Endothelial cell of umbilical vein (primary cell): ENCODE data around the gene GNB2. TPM values are rescaled to one million over a fixed set of nuclear protein-coding genes. Genes with fewer than 3 reads are reported as not detected.

ENCODE experiments used
- BruUV-seq: library from RNA; stranded (reverse); fragments of 400-500 nt; replicated peaks from 2 replicates; lab custom pipeline; 2021; lab: Mats Ljungman, UMichigan
- CTCF ChIA-PET: fragments of 300-600, 350-600 bp; sonication (Branson Sonifier 250); formaldehyde crosslinking; loops from one replicate; lab custom pipeline; 2021; ENCODE audit warnings: antibody characterized with exemption, inconsistent platforms; lab: Charles Lee
- POLR2A ChIA-PET: fragments of 300-600, 350-600 bp; sonication (Branson Sonifier 250); formaldehyde crosslinking; loops from one replicate; lab custom pipeline; 2021; ENCODE audit warnings: antibody characterized with exemption, inconsistent platforms; lab: Charles Lee
- DNase-seq: peaks from one replicate; pipeline ENCODE4 v3.0.0-alpha.2; 2011; ENCODE audit warnings: low read depth, low spot score
- FAIRE-seq: peaks from 2 replicates; lab custom pipeline; 2011; peaks lifted over from hg19 to GRCh38; lab: Jason Lieb, UNC
- H2AFZ ChIP-seq: 2 replicates; pipeline ENCODE4 v1.6.0; 2012; ENCODE audit warnings: low read depth, low read length, control low read depth, inconsistent platforms
- H3K27ac ChIP-seq: 2 replicates; pipeline ENCODE4 v1.5.1; 2011; ENCODE audit warnings: low read depth, mild to moderate bottlenecking, control low read depth, low read length, moderate library complexity; ENCODE audit not compliant: insufficient read depth
- H3K27me3 ChIP-seq, 2 experiments: 2 replicates each; pipeline versions ENCODE4 v1.6.0 to v1.6.1; 2011; ENCODE audit warnings: low read length in 2 of 2, mixed read lengths in 1 of 2; ENCODE audit not compliant: control insufficient read depth in 2 of 2, insufficient read depth in 2 of 2
- H3K36me3 ChIP-seq, 2 experiments: 2 replicates in 1 of 2; 3 replicates in 1 of 2; pipeline ENCODE4 v1.5.1; 2011; ENCODE audit warnings: low read length in 2 of 2, mild to moderate bottlenecking in 1 of 2, moderate library complexity in 1 of 2; ENCODE audit not compliant: control insufficient read depth in 2 of 2, insufficient read depth in 2 of 2; ENCODE audit errors: extremely low read depth in 1 of 2
- H3K4me1 ChIP-seq: 3 replicates; pipeline ENCODE4 v1.5.1; 2011; ENCODE audit warnings: mild to moderate bottlenecking, low read length; ENCODE audit not compliant: control insufficient read depth, insufficient read depth; ENCODE audit errors: extremely low read depth
- H3K4me2 ChIP-seq: 2 replicates; pipeline ENCODE4 v1.6.1; 2011; ENCODE audit warnings: low read length, control low read depth, mixed read lengths; ENCODE audit not compliant: insufficient read depth
- H3K4me3 ChIP-seq, 3 experiments: fragments of 200-600 bp in 1 of 3; sonication (generic), shearing (Covaris generic) in 1 of 3; replicated peaks in 1 of 3; 2 replicates each; pipeline ENCODE4 v1.5.1; 2011 to 2016; ENCODE audit warnings: control low read depth in 3 of 3, low read length in 3 of 3, mild to moderate bottlenecking in 2 of 3, inconsistent platforms in 1 of 3, low read depth in 1 of 3, moderate library complexity in 1 of 3; ENCODE audit not compliant: insufficient read depth in 1 of 3
- H3K79me2 ChIP-seq: 2 replicates; pipeline ENCODE4 v1.6.0; 2012; ENCODE audit warnings: low read length, inconsistent platforms; ENCODE audit not compliant: control insufficient read depth, insufficient read depth
- H3K9ac ChIP-seq: replicated peaks from 2 replicates; pipeline ENCODE3; 2011; ENCODE audit warnings: low read length, control low read depth; ENCODE audit not compliant: insufficient read depth; ENCODE audit errors: extremely low read depth
- H3K9me1 ChIP-seq: replicated peaks from 3 replicates; pipeline ENCODE4 v1.6.0; 2011; ENCODE audit warnings: mild to moderate bottlenecking, low read length; ENCODE audit not compliant: control insufficient read depth, insufficient read depth; ENCODE audit errors: extremely low read depth
- H3K9me3 ChIP-seq: replicated peaks from 2 replicates; pipeline ENCODE4 v1.5.1; 2012; ENCODE audit warnings: low read length, inconsistent platforms; ENCODE audit not compliant: control insufficient read depth, insufficient read depth
- H4K20me1 ChIP-seq: replicated peaks from 2 replicates; pipeline ENCODE3; 2011; ENCODE audit warnings: mild to moderate bottlenecking, low read length; ENCODE audit not compliant: control insufficient read depth, insufficient read depth; ENCODE audit errors: extremely low read depth
- CTCF ChIP-seq, 2 donors: IDR thresholded peaks; 1 replicate in 1 of 2; 2 replicates in 1 of 2; pipeline ENCODE4 v1.5.1; 2011; ENCODE audit warnings: low read length in 2 of 2, mild to moderate bottlenecking in 2 of 2, moderate library complexity in 2 of 2, control low read depth in 1 of 2, inconsistent platforms in 1 of 2, low read depth in 1 of 2; ENCODE audit not compliant: insufficient read depth in 1 of 2; ENCODE audit errors: extremely low read depth in 1 of 2
- EZH2 ChIP-seq: IDR thresholded peaks from 2 replicates; pipeline ENCODE4 v1.6.1; 2012; ENCODE audit warnings: borderline replicate concordance, low read depth, mild to moderate bottlenecking, moderate library complexity, low read length, inconsistent platforms; ENCODE audit not compliant: severe bottlenecking
- FOS ChIP-seq: IDR thresholded peaks from 2 replicates; pipeline ENCODE4 v1.6.1; 2011; ENCODE audit warnings: mild to moderate bottlenecking, low read length, moderate library complexity, borderline replicate concordance; ENCODE audit not compliant: insufficient read depth
- GATA2 ChIP-seq: IDR thresholded peaks from 2 replicates; pipeline ENCODE4 v1.7.0; 2011; ENCODE audit warnings: low read depth, mild to moderate bottlenecking, moderate library complexity, mixed read lengths, low read length; ENCODE audit not compliant: insufficient read length, insufficient read depth
- JUN ChIP-seq: IDR thresholded peaks from 2 replicates; pipeline ENCODE4 v1.6.1; 2011; ENCODE audit warnings: borderline replicate concordance, low read depth; ENCODE audit not compliant: insufficient read length, insufficient read depth
- MYC ChIP-seq: IDR thresholded peaks from one replicate; pipeline ENCODE4 v1.6.1; 2011; ENCODE audit warnings: mild to moderate bottlenecking, low read depth, low read length
- POLR2A ChIP-seq: IDR thresholded peaks from 2 replicates; pipeline ENCODE4 v1.6.1; 2012; ENCODE audit warnings: low read depth, mild to moderate bottlenecking, control low read depth, low read length
- POLR2AphosphoS5 ChIP-seq: IDR thresholded peaks from 2 replicates; pipeline ENCODE4 v1.6.1; 2012; ENCODE audit warnings: low read depth, mild to moderate bottlenecking, control low read depth, low read length, moderate library complexity; ENCODE audit not compliant: insufficient read depth
- dilution Hi-C: fragments of 300-500 bp; cut with MboI; formaldehyde crosslinking; loops from one replicate; pipeline ENCODE4 v1.15.0; 2019; ENCODE audit warnings: low sequenced_read_pairs; ENCODE audit not compliant: extremely low pct_ligation_motif_present
- intact Hi-C: fragments of 100-400 bp; cut with micrococcal nuclease; formaldehyde crosslinking; loops from one replicate; pipeline ENCODE4 v1.10.0; 2022
- polyA plus RNA-seq, 4 experiments: library from polyadenylated mRNA; depleted of rRNA in 3 of 4; stranded (reverse) in 3 of 4; unstranded in 1 of 4; fragments of >200 nt; gene quantifications; 2 replicates each; pipeline versions ENCODE4 v1.2.1 to v1.2.3, GENCODE V29; 2011 to 2012; ENCODE audit warnings: missing spikeins in 1 of 4
- total RNA-seq: library from RNA; stranded (reverse); gene quantifications from 2 replicates; pipeline ENCODE4 v1.2.3, GENCODE V29; 2021
- TF ChIP-seq, protein P1 (sequence below): IDR thresholded peaks from 2 replicates; pipeline ENCODE4 v1.6.1; 2011; ENCODE audit not compliant: insufficient read depth, insufficient read length

The GNB2 gene
- total and polyA plus RNA-seq, 2 donors (not counting 3 experiments of a cell fraction or from before 2014, with no cell fraction given): 297 to 433 TPM

DNA sequence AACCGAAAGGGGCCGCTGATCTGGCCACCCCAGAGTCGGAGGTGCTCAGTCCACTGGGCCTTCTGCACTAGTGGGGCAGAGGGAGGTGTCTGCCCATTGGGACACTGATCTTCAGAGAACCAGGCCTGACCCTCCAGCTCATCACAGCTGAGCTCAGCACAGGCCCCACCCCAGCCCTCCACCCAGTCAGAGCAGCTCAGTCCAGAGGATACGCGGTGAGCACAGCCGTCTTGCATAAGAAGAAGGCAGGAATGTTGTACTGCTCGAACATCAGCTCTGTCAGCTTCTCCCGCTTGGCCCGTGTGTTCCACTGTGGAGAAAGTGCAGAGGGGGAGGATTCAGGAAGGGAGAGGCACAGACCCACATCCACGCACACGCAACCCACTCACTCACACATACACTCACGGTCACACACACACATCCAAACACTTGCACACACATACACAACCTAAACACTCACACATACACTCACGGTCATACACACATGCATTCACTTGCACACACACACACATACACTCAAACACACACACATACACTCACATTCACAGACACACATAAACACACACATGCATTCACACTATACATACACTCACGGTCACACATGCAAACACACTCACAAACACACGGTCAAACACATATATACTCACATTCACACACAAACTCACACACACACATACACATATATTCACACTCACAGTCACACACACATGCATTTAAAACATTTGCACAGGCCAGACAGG is 23.5 kb upstream of the GNB2 start:
- no peaks in the 10 kb centered on the region for H4K20me1 ChIP-seq
- peaks cover 0 to 3% of the 10 kb centered on the region in 2 experiments for H3K27me3 ChIP-seq
- ChIA-PET POLR2A (no interaction called here), CTCF (interaction anchor here (1.5 kb wide), 1 partner anchor 105 kb away, joined by 4 read pairs; no protein-coding TSS in a partner anchor)
- H3K4me3 ChIP-seq: no peak overlapping the region
- no peak overlapping the region for H3K27ac ChIP-seq
- TF ChIP-seq, protein P1, sequence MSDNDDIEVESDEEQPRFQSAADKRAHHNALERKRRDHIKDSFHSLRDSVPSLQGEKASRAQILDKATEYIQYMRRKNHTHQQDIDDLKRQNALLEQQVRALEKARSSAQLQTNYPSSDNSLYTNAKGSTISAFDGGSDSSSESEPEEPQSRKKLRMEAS: no peak
- TF ChIP-seq GATA2 (no peak), POLR2A (no peak), JUN (no peak), MYC (no peak), POLR2AphosphoS5 (no peak), EZH2 (no peak), CTCF (IDR thresholded peaks at IDR 0.05; ENCODE audit: extremely low read depth in 1 of 2, insufficient read depth in 1 of 2, low read depth in 1 of 2, low read length in 2 of 2) (no peak), FOS (no peak)
- H3K9ac ChIP-seq: no peak overlapping the region
- no peaks in the 10 kb centered on the region for H3K9me1 ChIP-seq
- no peak overlapping the region for H3K4me2 ChIP-seq
- no peaks in the 10 kb centered on the region for H3K9me3 ChIP-seq
- FAIRE-seq (no peak), DNase-seq (no peak)
- no peaks in the 10 kb centered on the region for H3K36me3 ChIP-seq
- no peaks in the 10 kb centered on the region for H3K4me1 ChIP-seq
- intact Hi-C loops (no loop called here), dilution Hi-C loops (no loop called here)
- H2AFZ ChIP-seq: no peak overlapping the region
- BruUV-seq: no TSS peak
- no peaks in the 10 kb centered on the region for H3K79me2 ChIP-seq
